Skeletal muscle tissue (tissue), 4 donors: Measurements from ENCODE around the gene STAG1. TPM values are rescaled to one million over a fixed set of nuclear protein-coding genes. Genes with fewer than 3 reads are reported as not detected.

Experiments
- H3K27ac ChIP-seq: one replicate; pipeline ENCODE4 v1.7.0; 2013; ENCODE audit warnings: mild to moderate bottlenecking, low read depth, low read length, inconsistent platforms
- H3K27me3 ChIP-seq, 3 donors: one replicate each; pipeline ENCODE4 v1.7.0; 2013; ENCODE audit warnings: low read length in 3 of 3; ENCODE audit not compliant: control insufficient read depth in 3 of 3, insufficient read depth in 3 of 3
- H3K36me3 ChIP-seq, 3 donors: one replicate each; pipeline ENCODE4 v1.7.0; 2013; ENCODE audit warnings: low read length in 3 of 3; ENCODE audit not compliant: control insufficient read depth in 3 of 3, insufficient read depth in 3 of 3
- H3K4me1 ChIP-seq, 3 donors: one replicate each; pipeline ENCODE4 v1.7.0; 2013; ENCODE audit warnings: low read length in 3 of 3, mild to moderate bottlenecking in 3 of 3; ENCODE audit not compliant: control insufficient read depth in 3 of 3, insufficient read depth in 3 of 3
- H3K4me3 ChIP-seq, 3 donors: one replicate each; pipeline ENCODE4 v1.7.0; 2013; ENCODE audit warnings: low read length in 3 of 3
- H3K9ac ChIP-seq, 3 donors: one replicate each; pipeline ENCODE4 v1.7.0; 2013; ENCODE audit warnings: low read length in 3 of 3, mild to moderate bottlenecking in 3 of 3, moderate library complexity in 2 of 3, low read depth in 1 of 3
- H3K9me3 ChIP-seq, 3 donors: one replicate each; pipeline ENCODE4 v1.7.0; 2013; ENCODE audit warnings: low read length in 3 of 3; ENCODE audit not compliant: control insufficient read depth in 3 of 3
- total RNA-seq: library from RNA; depleted of rRNA; stranded (reverse); fragments of >200 nt; gene quantifications from one replicate; pipeline ENCODE4 v1.2.3, GENCODE V29; 2014
- donor health status: Osteomylitis.

STAG1 gene
- total RNA-seq, 1 donor from 2014 or later, result 68.4 TPM

- no peaks in the 10 kb centered on the region for H3K9me3 ChIP-seq
- no peaks in the 10 kb centered on the region for H3K27me3 ChIP-seq
- no peak overlapping the region for H3K4me3 ChIP-seq
These were observed 319.5 kb downstream of the STAG1 start for GRCh38 chr3:136432685-136433084.

DNA sequence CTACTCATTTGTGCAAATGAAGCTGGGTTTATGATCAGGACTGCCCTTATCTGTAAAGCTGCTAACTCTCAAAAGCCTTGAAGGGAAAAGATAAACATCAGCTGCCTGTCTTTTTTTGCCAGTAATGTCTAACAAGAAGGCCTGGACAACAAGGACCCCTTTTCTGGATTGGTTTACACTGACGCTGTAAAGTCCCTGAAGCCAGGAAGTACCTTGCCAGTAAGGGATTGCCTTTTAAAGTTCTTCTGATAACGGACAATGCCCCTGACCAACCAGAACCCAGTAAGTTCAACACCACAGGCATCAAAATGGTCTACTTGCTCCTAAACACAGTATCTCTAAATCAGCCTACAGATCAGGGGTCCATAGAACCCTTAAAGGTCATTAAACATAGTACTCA lies 324.0 kb downstream of the STAG1 start:
- Histone ChIP-seq H3K4me1 (no peaks in the 10 kb centered on the region), H3K27me3 (no peaks in the 10 kb centered on the region), H3K9me3 (no peaks in the 10 kb centered on the region), H3K4me3 (no peak overlapping the region), H3K27ac (no peak overlapping the region), H3K36me3 (peaks cover 0 to 6% (median 0%) of the 10 kb centered on the region in 3 donors), H3K9ac (no peak overlapping the region)

More at GRCh38 chr3:136432685-136433084, 319.5 kb downstream of the STAG1 start:
- H3K4me1 ChIP-seq, result no peaks in the 10 kb centered on the region
- H3K36me3 ChIP-seq, result peaks cover 0 to 4% (median 0%) of the 10 kb centered on the region in 3 donors
- no peak overlapping the region for H3K27ac ChIP-seq
- H3K9ac ChIP-seq, result no peak overlapping the region

DNA sequence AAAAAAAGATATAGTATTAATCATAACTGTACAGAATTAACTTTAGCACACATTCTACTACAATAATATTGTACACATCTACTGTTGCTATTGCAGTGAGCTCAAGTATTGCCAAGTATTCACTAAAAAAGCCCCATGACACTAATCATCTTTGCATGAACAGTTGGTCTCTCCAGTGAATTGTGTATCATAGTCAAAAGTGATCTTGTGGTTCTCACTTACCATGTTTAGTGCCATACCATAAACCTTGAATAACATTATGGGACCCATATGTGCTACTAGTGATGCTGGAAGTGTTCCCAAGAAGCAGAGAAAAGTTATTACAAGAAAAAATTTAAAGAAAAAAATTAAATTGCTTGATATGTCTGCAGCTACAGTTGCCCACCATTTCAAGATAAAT lies 324.9 kb downstream of the STAG1 start:
- no peak overlapping the region for H3K27ac ChIP-seq
- no peaks in the 10 kb centered on the region for H3K9me3 ChIP-seq
- H3K4me3 ChIP-seq, result no peak overlapping the region
- H3K27me3 ChIP-seq, result no peaks in the 10 kb centered on the region
- H3K36me3 ChIP-seq, result peaks cover 0 to 6% (median 0%) of the 10 kb centered on the region in 3 donors
- no peak overlapping the region for H3K9ac ChIP-seq
- no peaks in the 10 kb centered on the region for H3K4me1 ChIP-seq

DNA sequence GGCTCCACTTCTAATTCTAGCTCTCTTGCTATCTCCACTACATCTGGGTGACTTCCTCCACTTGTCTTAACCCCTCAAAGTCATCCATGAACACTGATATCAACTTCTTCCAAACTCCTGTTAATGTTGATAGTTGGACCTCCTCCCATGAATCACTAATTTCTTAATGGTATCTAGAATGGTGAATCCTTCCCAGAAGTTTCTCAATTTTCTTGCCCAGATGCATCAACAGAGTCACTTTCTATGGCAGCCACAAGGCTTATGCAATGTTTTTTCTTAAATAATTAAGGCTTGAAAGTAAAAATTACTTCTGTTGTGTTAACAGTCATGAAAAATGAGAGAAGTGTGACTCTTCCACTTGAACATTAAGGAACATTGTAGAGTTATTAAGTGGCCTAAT lies 337.7 kb downstream of the STAG1 start:
- no peaks in the 10 kb centered on the region for H3K9me3 ChIP-seq
- H3K4me3 ChIP-seq, result no peak overlapping the region
- no peak overlapping the region for H3K27ac ChIP-seq
- H3K27me3 ChIP-seq, result no peaks in the 10 kb centered on the region
- H3K36me3 ChIP-seq, result peaks cover 2 to 11% (median 4%) of the 10 kb centered on the region in 3 donors
- H3K4me1 ChIP-seq, result no peaks in the 10 kb centered on the region
- H3K9ac ChIP-seq, result no peak overlapping the region

DNA sequence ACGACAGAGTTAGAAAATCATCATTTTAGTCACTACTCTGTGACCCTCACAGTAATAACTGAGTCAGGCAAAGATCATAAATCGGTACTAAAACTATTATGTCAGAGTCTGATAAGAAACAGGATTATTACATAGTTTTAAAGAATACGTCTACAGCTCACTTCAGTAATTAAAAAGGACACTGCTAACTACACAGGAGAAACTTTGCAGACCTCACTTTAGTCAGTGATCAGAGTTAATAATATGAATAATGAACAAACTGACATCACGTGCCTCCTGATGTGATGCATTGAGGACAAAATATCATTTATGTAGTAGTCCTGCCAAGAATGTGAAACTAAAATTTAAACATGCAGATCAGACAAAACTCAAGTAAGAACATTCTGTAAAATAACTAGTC lies 339.9 kb downstream of the STAG1 start:
- Histone ChIP-seq H3K9ac (no peak overlapping the region), H3K4me1 (no peaks in the 10 kb centered on the region), H3K4me3 (no peak overlapping the region), H3K36me3 (peaks cover 0 to 7% (median 0%) of the 10 kb centered on the region in 3 donors), H3K27ac (no peak overlapping the region), H3K27me3 (no peaks in the 10 kb centered on the region), H3K9me3 (no peaks in the 10 kb centered on the region)

- Histone ChIP-seq H3K27me3 (no peaks in the 10 kb centered on the region), H3K4me3 (no peak overlapping the region), H3K9me3 (no peaks in the 10 kb centered on the region), H3K9ac (no peak overlapping the region), H3K36me3 (peaks cover 0 to 6% (median 0%) of the 10 kb centered on the region in 3 donors), H3K27ac (no peak overlapping the region), H3K4me1 (no peaks in the 10 kb centered on the region)
These were observed 342.6 kb downstream of the STAG1 start for GRCh38 chr3:136409549-136409948.

GRCh38 chr3:136404056-136404455 lies 348.1 kb downstream of the STAG1 start:
- Histone ChIP-seq H3K27me3 (no peaks in the 10 kb centered on the region), H3K4me1 (no peaks in the 10 kb centered on the region), H3K36me3 (peaks cover 0 to 2% (median 0%) of the 10 kb centered on the region in 3 donors), H3K4me3 (no peak overlapping the region), H3K9me3 (no peaks in the 10 kb centered on the region), H3K9ac (no peak overlapping the region), H3K27ac (no peak overlapping the region)

- Histone ChIP-seq H3K4me3 (no peak overlapping the region), H3K36me3 (peaks cover 0 to 3% (median 0%) of the 10 kb centered on the region in 3 donors), H3K27ac (no peak overlapping the region), H3K4me1 (no peaks in the 10 kb centered on the region), H3K9ac (no peak overlapping the region), H3K27me3 (no peaks in the 10 kb centered on the region), H3K9me3 (no peaks in the 10 kb centered on the region)
These were observed 355.3 kb downstream of the STAG1 start for GRCh38 chr3:136396916-136397315.

GRCh38 chr3:136390574-136390973 lies 361.6 kb downstream of the STAG1 start:
- H3K27me3 ChIP-seq, result no peaks in the 10 kb centered on the region
- H3K4me3 ChIP-seq, result no peak overlapping the region
- no peak overlapping the region for H3K9ac ChIP-seq
- H3K9me3 ChIP-seq, result no peaks in the 10 kb centered on the region
- no peaks in the 10 kb centered on the region for H3K36me3 ChIP-seq
- H3K4me1 ChIP-seq, result no peaks in the 10 kb centered on the region
- no peak overlapping the region for H3K27ac ChIP-seq

GRCh38 chr3:136387031-136387430 lies 365.1 kb downstream of the STAG1 start:
- Histone ChIP-seq H3K9me3 (no peaks in the 10 kb centered on the region), H3K27ac (no peak overlapping the region), H3K27me3 (no peaks in the 10 kb centered on the region), H3K36me3 (no peaks in the 10 kb centered on the region), H3K4me3 (no peak overlapping the region), H3K4me1 (no peaks in the 10 kb centered on the region), H3K9ac (no peak overlapping the region)

DNA sequence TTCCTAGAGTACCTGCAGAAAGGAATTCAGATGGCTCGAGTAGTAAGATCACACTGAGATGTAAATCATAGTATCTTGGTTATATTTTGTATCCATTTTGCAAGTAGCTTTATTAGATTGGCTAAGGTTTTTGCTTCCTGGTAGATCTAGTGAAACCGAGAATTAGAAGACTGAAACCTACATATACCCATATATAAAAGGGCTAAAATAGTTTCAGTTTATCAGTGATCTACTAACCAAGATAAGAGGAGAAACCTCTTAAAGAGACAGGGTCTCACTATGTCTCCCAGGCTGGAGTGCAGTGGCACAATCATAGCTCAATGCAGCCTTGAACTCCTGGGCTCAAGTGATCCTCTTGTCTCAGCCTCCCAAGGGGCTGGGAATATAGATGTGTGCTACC lies 366.7 kb downstream of the STAG1 start:
- no peaks in the 10 kb centered on the region for H3K27me3 ChIP-seq
- H3K4me1 ChIP-seq, result no peaks in the 10 kb centered on the region
- no peak overlapping the region for H3K9ac ChIP-seq
- H3K4me3 ChIP-seq, result no peak overlapping the region
- no peak overlapping the region for H3K27ac ChIP-seq
- H3K9me3 ChIP-seq, result no peaks in the 10 kb centered on the region
- no peaks in the 10 kb centered on the region for H3K36me3 ChIP-seq
